Panc1 (cell line): ENCODE data around the gene DYNC2I2. TPM values are rescaled to one million over a fixed set of nuclear protein-coding genes. Genes with fewer than 3 reads are reported as not detected.

Experiments
- ATAC-seq: fragments of 200-7000 bp; cut with Tn5 transposase; 2 replicates; pipeline ENCODE4 v1.9.1; 2020; ENCODE audit warnings: mild to moderate bottlenecking, moderate library complexity
- BruUV-seq: library from RNA; stranded (reverse); fragments of 400-500 nt; replicated peaks from 2 replicates; lab custom pipeline; 2021; lab: Mats Ljungman, UMichigan
- CTCF ChIA-PET: fragments of 300-600 bp; sonication (Branson Sonifier 250); formaldehyde crosslinking; loops from one replicate; lab custom pipeline; 2022; ENCODE audit warnings: antibody characterized with exemption; lab: Charles Lee
- POLR2A ChIA-PET: fragments of 300-600 bp; sonication (Branson Sonifier 250); formaldehyde crosslinking; loops from one replicate; lab custom pipeline; 2022; ENCODE audit warnings: antibody characterized with exemption; lab: Charles Lee
- DNase-seq: peaks from one replicate; pipeline ENCODE4 v3.0.0-alpha.2; 2010; ENCODE audit warnings: low read depth, low spot score
- H3K27ac ChIP-seq: 2 replicates; pipeline ENCODE4 v1.5.1; 2011; ENCODE audit warnings: mild to moderate bottlenecking, low read length, inconsistent platforms
- H3K27me3 ChIP-seq: fragments of 200-500 bp; sonication (Bioruptor generic); 2 replicates; pipeline ENCODE4 v1.6.0; 2014; ENCODE audit warnings: low read length, inconsistent platforms; ENCODE audit not compliant: control insufficient read depth, insufficient read depth
- H3K36me3 ChIP-seq: fragments of 200-500 bp; sonication (Bioruptor generic); 2 replicates; pipeline ENCODE4 v1.5.1; 2014; ENCODE audit warnings: inconsistent platforms, mild to moderate bottlenecking, low read length, moderate library complexity; ENCODE audit not compliant: control insufficient read depth, insufficient read depth
- H3K4me1 ChIP-seq: 2 replicates; pipeline ENCODE4 v1.5.1; 2011; ENCODE audit warnings: inconsistent platforms, mild to moderate bottlenecking, low read length, moderate library complexity; ENCODE audit not compliant: control insufficient read depth, insufficient read depth
- H3K4me3 ChIP-seq, 2 experiments: 2 replicates each; pipeline ENCODE4 v1.5.1; 2011 to 2012; ENCODE audit warnings: low read depth in 2 of 2, low read length in 2 of 2, mild to moderate bottlenecking in 2 of 2, inconsistent platforms in 1 of 2, moderate library complexity in 1 of 2
- H3K9me3 ChIP-seq: fragments of 200-500 bp; sonication (Bioruptor generic); 2 replicates; pipeline ENCODE4 v1.5.1; 2014; ENCODE audit warnings: low read depth, mild to moderate bottlenecking, inconsistent platforms, low read length, moderate library complexity; ENCODE audit not compliant: control insufficient read depth, insufficient read depth
- POLR2AphosphoS5 ChIP-seq: IDR thresholded peaks from 2 replicates; pipeline ENCODE4 v1.6.1; 2012; ENCODE audit warnings: mild to moderate bottlenecking, low read depth, low read length, moderate library complexity
- SIN3A ChIP-seq: IDR thresholded peaks from 2 replicates; pipeline ENCODE4 v1.6.1; 2012; ENCODE audit warnings: low read depth, mild to moderate bottlenecking, low read length, moderate library complexity, borderline replicate concordance; ENCODE audit not compliant: insufficient read depth
- TCF7L2 ChIP-seq: IDR thresholded peaks from 2 replicates; pipeline ENCODE4 v1.6.1; 2011; ENCODE audit warnings: mild to moderate bottlenecking, low read depth, low read length, inconsistent platforms
- in situ Hi-C: cut with HindIII; loops from 2 replicates; pipeline ENCODE4 v1.10.0; 2016; ENCODE audit warnings: low sequenced_read_pairs, low pct_unique_long_range_greater_than_20kb
- intact Hi-C: fragments of 100-400 bp; cut with micrococcal nuclease; formaldehyde crosslinking; loops from one replicate; pipeline ENCODE4 v1.10.0; 2022; ENCODE audit not compliant: unreplicated experiment
- total RNA-seq: library from RNA; stranded (reverse); gene quantifications from one replicate; pipeline ENCODE4 v1.2.1, GENCODE V29; 2021; ENCODE audit not compliant: unreplicated experiment
- TF ChIP-seq, protein P1 (sequence below): fragments of 450-650 bp; IDR thresholded peaks from 2 replicates; pipeline ENCODE4 v1.5.1; 2017; ENCODE audit warnings: mild to moderate bottlenecking
- TF ChIP-seq, protein P2 (sequence below), 2 experiments: IDR thresholded peaks; 2 replicates each; pipeline ENCODE4 v1.6.1; 2011 to 2012; ENCODE audit warnings: low read depth in 2 of 2, control low read depth in 1 of 2, low read length in 1 of 2, mild to moderate bottlenecking in 1 of 2, moderate library complexity in 1 of 2; ENCODE audit not compliant: insufficient read depth in 1 of 2

The DYNC2I2 gene
- total RNA-seq, 1 experiment from 2014 or later: 78.1 TPM

DNA sequence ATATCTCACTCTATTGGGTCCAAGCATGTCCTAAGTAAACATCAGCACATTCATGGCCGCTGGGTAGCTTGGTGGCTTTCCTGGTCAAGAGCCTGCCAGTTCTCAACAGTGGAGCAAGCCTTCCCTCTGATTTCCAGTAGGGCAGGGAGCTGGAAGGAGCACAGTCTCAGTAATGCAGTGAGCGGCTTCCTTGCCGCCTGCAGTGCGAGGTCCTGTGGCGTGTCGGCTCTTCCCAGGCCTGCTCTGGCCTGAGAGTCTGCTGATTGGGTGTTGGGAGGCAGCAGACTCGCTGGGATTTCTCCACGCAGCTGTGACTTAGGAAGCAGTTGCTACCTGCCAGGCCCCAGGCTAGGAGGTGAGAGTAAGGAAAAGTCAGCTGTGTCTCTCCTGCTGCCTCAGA lies 53.0 kb downstream of the DYNC2I2 start:
- no peaks in the 10 kb centered on the region for H3K27me3 ChIP-seq

DNA sequence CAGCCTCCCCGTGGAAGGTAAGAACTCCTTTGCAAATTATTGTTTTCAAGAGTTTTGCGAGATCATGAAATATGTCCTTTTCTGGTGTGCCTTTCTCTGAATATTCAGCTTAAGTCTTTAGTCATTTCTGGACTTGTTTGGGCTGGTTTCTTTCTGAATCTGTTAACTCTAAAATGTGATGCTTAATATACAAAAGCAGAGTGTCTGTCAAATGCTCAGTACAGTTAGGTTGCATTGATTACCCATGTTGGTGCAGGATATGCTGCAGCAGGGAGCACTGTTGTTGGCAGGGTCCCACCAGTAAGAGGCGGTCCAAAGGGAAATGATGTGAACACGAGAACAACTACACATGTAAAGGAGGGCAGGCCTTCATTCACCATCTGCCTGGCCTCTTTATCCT lies 56.5 kb downstream of the DYNC2I2 start:
- no peak overlapping the region for H3K27ac ChIP-seq
- H3K4me3 ChIP-seq: no peak overlapping the region
- TF ChIP-seq, protein P1, sequence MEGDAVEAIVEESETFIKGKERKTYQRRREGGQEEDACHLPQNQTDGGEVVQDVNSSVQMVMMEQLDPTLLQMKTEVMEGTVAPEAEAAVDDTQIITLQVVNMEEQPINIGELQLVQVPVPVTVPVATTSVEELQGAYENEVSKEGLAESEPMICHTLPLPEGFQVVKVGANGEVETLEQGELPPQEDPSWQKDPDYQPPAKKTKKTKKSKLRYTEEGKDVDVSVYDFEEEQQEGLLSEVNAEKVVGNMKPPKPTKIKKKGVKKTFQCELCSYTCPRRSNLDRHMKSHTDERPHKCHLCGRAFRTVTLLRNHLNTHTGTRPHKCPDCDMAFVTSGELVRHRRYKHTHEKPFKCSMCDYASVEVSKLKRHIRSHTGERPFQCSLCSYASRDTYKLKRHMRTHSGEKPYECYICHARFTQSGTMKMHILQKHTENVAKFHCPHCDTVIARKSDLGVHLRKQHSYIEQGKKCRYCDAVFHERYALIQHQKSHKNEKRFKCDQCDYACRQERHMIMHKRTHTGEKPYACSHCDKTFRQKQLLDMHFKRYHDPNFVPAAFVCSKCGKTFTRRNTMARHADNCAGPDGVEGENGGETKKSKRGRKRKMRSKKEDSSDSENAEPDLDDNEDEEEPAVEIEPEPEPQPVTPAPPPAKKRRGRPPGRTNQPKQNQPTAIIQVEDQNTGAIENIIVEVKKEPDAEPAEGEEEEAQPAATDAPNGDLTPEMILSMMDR: no peak
- no peak for TF ChIP-seq TCF7L2
- no peak for TF ChIP-seq POLR2AphosphoS5
- TF ChIP-seq SIN3A: no peak
- TF ChIP-seq, protein P2, sequence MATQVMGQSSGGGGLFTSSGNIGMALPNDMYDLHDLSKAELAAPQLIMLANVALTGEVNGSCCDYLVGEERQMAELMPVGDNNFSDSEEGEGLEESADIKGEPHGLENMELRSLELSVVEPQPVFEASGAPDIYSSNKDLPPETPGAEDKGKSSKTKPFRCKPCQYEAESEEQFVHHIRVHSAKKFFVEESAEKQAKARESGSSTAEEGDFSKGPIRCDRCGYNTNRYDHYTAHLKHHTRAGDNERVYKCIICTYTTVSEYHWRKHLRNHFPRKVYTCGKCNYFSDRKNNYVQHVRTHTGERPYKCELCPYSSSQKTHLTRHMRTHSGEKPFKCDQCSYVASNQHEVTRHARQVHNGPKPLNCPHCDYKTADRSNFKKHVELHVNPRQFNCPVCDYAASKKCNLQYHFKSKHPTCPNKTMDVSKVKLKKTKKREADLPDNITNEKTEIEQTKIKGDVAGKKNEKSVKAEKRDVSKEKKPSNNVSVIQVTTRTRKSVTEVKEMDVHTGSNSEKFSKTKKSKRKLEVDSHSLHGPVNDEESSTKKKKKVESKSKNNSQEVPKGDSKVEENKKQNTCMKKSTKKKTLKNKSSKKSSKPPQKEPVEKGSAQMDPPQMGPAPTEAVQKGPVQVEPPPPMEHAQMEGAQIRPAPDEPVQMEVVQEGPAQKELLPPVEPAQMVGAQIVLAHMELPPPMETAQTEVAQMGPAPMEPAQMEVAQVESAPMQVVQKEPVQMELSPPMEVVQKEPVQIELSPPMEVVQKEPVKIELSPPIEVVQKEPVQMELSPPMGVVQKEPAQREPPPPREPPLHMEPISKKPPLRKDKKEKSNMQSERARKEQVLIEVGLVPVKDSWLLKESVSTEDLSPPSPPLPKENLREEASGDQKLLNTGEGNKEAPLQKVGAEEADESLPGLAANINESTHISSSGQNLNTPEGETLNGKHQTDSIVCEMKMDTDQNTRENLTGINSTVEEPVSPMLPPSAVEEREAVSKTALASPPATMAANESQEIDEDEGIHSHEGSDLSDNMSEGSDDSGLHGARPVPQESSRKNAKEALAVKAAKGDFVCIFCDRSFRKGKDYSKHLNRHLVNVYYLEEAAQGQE (IDR thresholded peaks at IDR 0.05; ENCODE audit: insufficient read depth in 1 of 2, low read depth in 2 of 2, low read length in 1 of 2): no peak
- H3K27me3 ChIP-seq: no peaks in the 10 kb centered on the region
- ChIA-PET POLR2A (no interaction called here), CTCF (no interaction called here)
- peaks cover 5% of the 10 kb centered on the region for H3K36me3 ChIP-seq
- ATAC-seq: no peak
- intact Hi-C loops (no loop called here), in situ Hi-C loops (no loop called here)
- no peak for DNase-seq
- H3K9me3 ChIP-seq: no peaks in the 10 kb centered on the region
- H3K4me1 ChIP-seq: no peaks in the 10 kb centered on the region
- no TSS peak for BruUV-seq

More for the DNA sequence above, 53.0 kb downstream of the DYNC2I2 start:
- H3K9me3 ChIP-seq: no peaks in the 10 kb centered on the region
- TF ChIP-seq, protein P2 (IDR thresholded peaks at IDR 0.05; ENCODE audit: insufficient read depth in 1 of 2, low read depth in 2 of 2, low read length in 1 of 2): no peak
- TF ChIP-seq TCF7L2: no peak
- TF ChIP-seq POLR2AphosphoS5: no peak
- TF ChIP-seq, protein P1: no peak
- no peak for TF ChIP-seq SIN3A
- H3K27ac ChIP-seq: no peak overlapping the region
- no peak for DNase-seq
- no TSS peak for BruUV-seq
- no peak for ATAC-seq
- no peak overlapping the region for H3K4me3 ChIP-seq
- CTCF ChIA-PET: no interaction called here
- intact Hi-C loops: no loop called here
- in situ Hi-C loops: no loop called here
- H3K4me1 ChIP-seq: no peaks in the 10 kb centered on the region
- H3K36me3 ChIP-seq: peaks cover 18% of the 10 kb centered on the region; the same call in 1 of the 2 replicates
- POLR2A ChIA-PET: no interaction called here
